SKM-1 (cell line): ENCODE data around the gene KRTAP10-1.
A peak's percentile ranks its signal among the peaks of the same experiment; 100 is the strongest.
"Not testable (repeated sequence)": the region's sequence is repeated elsewhere in the genome, so short reads cannot be mapped to it uniquely, and the experiment has no call there.

Experiments used
- DNase-seq: peaks from one replicate; lab custom pipeline; 2025; ENCODE audit not compliant: unreplicated experiment; lab: John Stamatoyannopoulos, UW

Gene KRTAP10-1

GRCh38 chr21:44505673-44506278 is 34.2 kb downstream of the KRTAP10-1 start:
- DNase-seq = no peak

GRCh38 chr21:44503901-44504399 is 36.0 kb downstream of the KRTAP10-1 start:
- peak; percentile 62 for DNase-seq

DNA sequence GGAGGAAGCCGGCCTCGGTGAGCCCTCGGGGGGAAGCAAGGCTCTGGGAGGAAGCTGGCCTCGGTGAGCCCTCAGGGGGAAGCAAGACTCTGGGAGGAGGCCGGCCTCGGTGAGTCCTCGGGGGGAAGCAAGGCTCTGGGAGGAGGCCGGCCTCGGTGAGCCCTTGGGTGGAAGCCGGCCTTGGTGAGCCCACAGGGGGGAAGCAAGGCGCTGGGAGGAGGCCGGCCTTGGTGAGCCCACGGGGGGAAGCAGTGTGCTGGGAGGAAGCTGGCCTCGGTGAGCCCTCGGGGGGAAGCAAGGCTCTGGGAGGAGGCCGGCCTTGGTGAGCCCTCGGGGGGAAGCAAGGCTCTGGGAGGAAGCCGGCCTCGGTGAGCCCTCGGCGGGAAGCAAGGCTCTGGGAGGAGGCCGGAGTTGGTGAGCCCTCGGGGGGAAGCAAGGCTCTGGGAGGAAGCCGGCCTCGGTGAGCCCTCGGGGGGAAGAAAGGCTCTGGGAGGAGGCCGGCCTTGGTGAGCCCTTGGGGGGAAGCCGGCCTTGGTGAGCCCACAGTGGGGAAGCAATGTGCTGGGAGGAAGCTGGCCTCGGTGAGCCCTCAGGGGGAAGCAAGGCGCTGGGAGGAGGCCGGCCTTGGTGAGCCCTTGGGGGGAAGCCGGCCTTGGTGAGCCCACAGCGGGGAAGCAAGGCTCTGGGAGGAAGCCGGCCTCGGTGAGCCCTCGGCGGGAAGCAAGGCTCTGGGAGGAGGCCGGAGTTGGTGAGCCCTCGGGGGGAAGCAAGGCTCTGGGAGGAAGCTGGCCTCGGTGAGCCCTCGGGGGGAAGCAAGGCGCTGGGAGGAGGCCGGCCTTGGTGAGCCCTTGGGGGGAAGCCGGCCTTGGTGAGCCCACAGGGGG is 36.7 kb downstream of the KRTAP10-1 start:
- DNase-seq = not testable (repeated sequence)

GRCh38 chr21:44502171-44502958 is 37.6 kb downstream of the KRTAP10-1 start:
- DNase-seq = no peak

DNA sequence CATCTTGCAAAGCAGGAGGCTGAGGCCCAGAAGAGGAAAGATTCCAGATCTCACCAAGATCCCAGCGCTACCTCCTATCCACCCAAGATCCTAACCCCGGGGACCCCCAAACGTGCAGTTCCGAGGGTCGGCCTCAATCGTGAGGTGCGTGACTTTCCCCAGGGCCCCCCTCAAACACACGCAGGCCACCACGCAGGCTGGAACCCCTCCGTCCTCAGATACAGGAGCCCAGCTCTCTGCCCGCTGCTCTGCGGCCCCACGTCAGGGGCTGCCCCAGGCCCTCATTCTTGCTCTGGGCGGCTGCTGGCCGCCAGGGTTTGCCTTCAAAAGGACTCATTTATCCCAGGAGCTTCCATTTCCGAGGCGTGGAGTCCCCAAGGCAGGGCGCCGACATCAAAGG is 39.9 kb downstream of the KRTAP10-1 start:
- DNase-seq = no peak

DNA sequence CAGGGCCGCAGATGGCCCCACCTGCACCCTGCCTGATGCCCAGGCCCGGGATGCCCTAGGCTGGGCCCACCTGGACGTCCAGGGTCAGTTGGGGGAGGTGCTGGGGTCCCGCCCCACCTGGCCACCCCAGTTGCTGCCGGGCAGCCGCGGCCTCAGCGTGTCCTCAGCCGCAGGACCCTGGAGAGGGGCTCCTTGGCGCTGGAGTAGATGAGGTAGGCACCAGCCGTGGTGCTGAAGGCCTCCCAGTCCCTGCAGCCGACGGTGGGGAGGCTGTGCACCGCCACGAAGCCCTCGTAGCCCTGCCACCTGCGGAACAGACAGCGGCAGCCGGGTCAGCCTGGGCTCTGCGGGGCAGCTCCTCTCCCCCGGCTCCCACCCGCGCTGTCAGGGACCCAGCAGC is 40.4 kb downstream of the KRTAP10-1 start:
- DNase-seq = no peak

- no peak for DNase-seq
Measured at GRCh38 chr21:44499211-44499560, 40.8 kb downstream of the KRTAP10-1 start.

GRCh38 chr21:44498280-44499210 is 41.5 kb downstream of the KRTAP10-1 start:
- no peak for DNase-seq

GRCh38 chr21:44497703-44498126 is 42.3 kb downstream of the KRTAP10-1 start:
- no peak for DNase-seq

- no peak for DNase-seq
Measured at GRCh38 chr21:44496564-44497550, 43.1 kb downstream of the KRTAP10-1 start.

DNA sequence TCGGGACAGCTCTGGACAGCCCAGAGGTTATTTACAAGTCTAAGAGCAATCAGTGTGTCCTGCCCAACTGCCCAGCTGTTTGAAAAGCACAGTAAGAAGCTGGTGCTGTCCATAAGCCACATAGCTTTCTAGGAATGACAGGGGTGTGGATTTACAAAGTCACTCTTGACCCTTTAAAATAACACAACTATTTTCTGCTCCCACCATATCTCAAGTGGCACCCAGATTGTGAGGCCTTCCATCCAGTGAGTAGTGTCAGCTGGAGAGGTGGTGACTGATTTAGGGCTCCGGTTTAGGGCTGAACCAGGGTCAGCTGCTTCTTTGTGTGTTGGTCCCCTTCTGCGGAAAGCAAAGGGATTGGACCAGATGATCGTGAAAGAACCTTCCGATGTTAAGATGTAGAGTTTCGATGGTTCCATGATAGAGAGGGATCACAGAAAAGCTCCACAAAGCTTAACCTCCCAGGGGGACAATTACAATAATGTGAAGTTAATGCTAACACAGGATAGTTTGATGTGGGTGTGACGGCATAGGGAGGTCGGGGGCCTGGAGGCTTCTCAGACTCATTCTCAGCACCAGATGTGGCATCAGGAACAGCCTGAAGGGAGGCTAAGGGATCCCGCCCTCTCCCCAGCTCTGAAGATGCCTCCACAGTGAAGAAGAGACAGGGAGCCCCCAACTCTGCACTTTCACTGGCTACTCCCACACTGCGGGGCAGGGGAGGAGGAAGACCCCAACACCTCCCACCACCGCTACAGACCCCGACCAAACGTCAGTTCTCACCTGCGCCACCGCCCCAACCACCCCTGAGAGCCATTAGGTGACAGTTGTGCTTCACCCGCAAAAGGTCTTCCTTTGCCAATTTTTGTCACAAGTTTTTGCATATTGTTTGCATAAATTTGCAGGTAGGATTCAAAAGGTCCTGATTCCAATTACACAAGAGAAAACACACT is 44.1 kb downstream of the KRTAP10-1 start:
- no peak for DNase-seq

GRCh38 chr21:44494956-44495355 is 45.0 kb downstream of the KRTAP10-1 start:
- DNase-seq = no peak

DNA sequence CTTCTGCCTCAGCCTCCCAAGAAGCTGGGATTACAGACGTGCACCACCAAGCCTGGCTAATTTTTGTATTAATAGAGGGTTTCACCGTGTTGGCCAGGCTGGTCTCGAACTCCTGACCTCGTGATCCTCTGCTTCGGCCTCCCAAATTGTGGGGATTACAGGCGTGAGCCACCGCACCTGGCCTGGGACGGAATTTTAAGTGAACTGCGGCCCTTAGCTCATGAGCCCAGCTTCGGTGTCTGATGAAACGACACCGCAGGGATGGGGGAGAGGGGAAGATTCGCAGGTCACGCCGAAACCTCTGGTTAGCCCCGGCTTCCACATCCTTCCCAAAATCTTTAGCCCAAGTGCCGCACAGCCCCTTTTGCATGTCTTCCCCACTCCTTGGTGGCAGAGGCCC is 45.6 kb downstream of the KRTAP10-1 start:
- DNase-seq = no peak

DNA sequence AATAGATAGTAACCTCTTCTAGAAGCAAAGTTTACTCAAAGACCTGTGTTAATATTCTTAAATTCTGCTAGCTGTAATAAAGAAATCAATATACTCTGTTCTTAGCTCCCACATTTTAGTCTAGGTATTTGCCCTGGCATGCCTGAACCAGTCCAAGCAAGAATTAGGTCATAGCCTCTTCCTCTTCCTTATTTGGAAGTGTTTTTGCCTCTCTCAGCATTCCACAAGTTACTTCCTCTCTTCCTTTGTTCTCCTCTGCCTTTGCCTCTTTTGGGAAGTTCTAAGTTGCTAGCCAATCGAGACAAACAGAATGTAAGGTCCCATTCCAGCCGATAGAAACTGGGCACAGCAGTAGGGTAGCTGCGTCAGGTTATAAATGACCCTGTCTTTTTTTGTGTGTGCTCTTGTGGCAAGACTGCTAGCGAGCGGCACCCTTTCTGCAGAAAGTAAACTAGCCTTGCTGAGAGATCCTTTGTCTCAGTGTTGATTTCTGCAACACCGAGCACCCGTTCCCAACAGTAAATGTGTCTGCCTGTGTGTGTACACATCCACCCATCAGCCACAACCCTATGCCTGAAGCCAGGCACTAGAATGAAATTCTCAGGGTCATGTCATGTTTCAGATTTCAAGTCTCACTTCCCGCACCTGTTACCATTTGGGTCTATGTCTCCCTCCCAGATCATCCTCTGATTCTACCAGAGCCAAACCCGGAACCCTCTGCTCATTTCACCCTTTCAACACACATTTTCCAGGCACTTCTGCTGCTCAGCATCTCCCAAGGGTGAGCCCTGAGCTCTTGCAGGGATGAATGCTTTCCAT is 47.2 kb downstream of the KRTAP10-1 start:
- DNase-seq = no peak

DNA sequence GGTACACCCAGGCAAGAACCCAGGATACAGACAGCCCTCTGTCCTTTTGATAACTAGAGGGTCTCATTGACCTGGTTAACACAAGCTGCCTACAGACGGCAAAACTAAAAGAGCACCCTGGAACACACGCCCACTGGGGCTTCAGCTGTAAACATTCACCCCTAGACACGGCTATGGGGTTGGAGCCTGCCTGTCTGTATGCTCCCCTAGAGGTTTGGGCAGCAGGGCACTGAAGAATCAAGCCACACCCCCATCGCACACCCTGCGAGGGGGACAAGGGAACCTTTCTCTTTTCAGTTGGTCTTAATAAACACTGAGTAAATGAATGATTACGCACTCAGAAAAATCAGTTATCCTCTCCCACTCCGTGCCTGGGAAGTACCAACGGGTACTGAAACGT is 49.2 kb downstream of the KRTAP10-1 start:
- DNase-seq = no peak

- DNase-seq = no peak
Measured at GRCh38 chr21:44490405-44490804, 49.6 kb downstream of the KRTAP10-1 start.

DNA sequence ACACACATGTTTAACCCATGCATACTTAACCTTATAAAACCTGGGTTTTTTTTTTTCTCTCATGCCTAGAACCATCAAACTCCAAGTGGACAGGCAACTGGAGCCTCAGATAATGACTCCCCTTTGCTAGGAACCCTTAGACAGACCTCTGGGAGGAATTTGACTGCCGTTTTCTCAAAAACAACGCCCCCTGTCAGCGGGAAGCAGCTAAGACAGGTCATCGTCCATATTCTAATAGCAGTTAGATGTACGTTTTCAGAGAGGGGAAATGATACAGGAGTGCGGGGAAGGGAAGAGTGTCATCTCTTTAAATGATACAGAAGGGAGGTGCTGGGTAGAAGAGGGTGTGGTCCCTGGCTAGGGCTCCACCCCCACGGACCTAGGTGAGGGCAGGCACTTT is 50.0 kb downstream of the KRTAP10-1 start:
- DNase-seq = no peak
